ENCODE measurements around the gene GLS.
A peak's percentile ranks its signal among the peaks of the same experiment; 100 is the strongest.
"Not testable (repeated sequence)": the region's sequence is repeated elsewhere in the genome, so short reads cannot be mapped to it uniquely, and the experiment has no call there.

GLS gene

DNA sequence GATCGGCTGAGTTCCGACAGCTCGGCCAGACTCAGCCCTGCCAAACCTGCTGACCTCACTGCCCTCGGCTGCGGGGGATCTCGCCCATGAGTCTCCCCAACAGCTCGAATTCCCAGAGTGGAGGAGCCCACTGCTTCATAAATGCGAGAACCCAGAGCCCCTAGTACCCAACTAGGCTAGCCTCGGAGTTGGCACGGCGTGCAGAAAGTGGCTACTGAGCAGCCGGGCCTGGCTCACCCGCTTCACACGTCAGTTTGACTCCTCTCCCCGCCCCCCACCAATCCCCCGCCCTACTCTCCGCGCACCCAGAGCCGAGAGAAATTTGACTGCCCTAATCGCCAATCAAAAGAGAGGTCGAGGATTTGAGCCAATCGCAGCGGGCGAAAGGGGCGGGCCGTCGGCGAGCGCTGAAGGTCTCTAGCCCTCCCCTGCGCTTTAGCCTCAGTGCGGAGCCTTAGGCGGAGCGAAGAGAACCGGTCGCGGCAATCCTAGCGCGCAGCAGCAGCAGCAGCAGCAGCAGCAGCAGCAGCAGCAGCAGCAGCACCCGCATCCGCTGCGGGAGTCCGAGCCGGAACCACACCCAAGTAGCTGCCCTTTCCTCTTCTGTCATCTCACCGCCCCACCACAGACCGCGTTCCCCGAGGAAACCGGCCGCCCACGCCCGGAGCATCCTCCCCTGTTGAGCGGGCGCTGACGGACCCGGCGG, at the start of gene GLS:
Gene GLS, plus strand, starts transcription at position 444 of the 706 bp plus-strand sequence. CDS start 264 bp downstream, outside the sequence.
- in situ Hi-C loops (cut with HindIII; ENCODE audit: low pct_ligation_motif_present, low pct_unique_long_range_greater_than_20kb, low sequenced_read_pairs), result no loop called here
- DNase-seq, result peak; percentile 99

DNA sequence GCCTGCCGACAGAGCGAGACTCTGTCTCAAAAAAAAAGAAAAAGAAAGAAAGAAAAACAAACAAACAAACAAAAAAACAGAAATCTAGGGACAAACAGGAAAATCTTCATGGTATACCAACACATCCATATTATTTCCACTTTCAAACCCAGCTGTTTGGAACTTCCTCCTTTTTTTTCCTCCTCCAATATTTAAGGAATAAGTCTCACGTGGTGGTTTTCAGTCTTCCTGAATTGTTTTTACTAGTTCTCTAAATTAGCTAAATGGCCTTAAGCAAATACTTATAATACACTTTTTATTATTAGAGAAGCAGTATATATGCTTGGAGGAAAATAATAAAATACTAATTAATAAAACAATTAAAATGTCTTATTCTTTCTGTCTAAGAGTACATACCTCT, 48.7 kb upstream of the GLS start:
- DNase-seq, result no peak
- in situ Hi-C loops (cut with HindIII; ENCODE audit: low pct_ligation_motif_present, low pct_unique_long_range_greater_than_20kb, low sequenced_read_pairs), result no loop called here

DNA sequence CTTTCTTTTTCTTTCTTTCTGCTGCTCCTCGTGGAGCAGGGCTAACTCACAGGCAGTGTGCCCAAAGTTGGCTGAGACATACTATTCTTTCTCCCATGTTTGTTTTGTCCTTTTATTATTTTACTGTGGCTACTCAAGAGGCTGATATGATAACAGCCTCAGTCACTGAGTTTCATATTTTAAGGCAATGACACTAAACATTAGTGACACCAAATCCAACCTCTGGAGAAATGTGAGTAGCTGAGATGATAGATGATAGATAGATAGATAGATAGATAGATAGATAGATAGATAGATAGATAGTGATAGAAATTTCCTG, 45.8 kb upstream of the GLS start:
- no peak for DNase-seq
- in situ Hi-C loops (cut with HindIII; ENCODE audit: low pct_ligation_motif_present, low pct_unique_long_range_greater_than_20kb, low sequenced_read_pairs), result no loop called here

DNA sequence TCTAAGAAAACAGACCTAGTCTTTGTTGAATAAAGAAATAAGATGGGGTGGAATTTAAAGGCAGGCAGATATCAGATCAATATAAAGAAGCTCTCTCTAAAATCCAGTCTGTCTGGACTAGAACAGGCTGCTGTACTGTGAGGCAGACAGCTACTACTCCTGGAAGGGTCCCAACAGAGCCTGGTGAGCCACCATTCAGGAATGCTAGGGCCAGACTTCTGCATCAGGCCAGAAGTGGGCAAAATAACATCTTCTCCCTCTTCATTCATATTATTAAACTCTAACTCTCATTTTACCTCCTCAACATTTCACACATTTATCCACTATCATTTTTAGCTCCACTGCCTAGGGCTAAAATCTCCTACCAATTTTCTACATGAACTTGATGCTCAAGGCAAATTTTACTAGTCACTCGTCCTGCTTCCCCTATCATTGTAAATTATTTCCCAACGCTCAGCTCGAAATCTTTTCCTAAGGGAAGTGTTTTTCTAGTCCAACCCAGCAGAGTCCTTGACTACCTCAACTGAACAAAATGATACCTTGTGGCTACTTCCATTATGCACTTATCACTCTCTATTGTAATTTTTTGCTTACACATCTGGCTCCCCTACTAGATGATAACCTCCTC, 45.2 kb upstream of the GLS start:
- in situ Hi-C loops (cut with HindIII; ENCODE audit: low pct_ligation_motif_present, low pct_unique_long_range_greater_than_20kb, low sequenced_read_pairs), result no loop called here
- DNase-seq, result peak; percentile 91

DNA sequence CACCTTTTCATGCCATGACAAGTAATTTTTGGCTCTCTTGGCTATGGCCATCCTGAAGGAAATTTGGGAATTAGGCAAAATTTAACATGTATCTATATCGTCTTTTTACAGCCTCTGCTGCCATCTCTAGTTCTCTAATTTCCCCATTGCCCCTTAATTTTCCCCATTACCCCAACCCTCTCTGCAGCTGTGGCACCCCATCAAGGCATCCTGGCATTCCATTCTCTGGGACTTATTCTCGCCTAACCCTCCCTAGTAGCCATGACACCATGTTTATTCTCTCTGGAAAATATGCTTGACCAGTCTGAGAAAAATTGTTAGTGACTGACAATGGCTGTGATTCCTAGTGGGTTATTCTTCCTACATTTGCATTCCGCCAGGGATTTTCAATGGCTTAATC, 43.9 kb upstream of the GLS start:
- no peak for DNase-seq
- in situ Hi-C loops (cut with HindIII; ENCODE audit: low pct_ligation_motif_present, low pct_unique_long_range_greater_than_20kb, low sequenced_read_pairs), result no loop called here

DNA sequence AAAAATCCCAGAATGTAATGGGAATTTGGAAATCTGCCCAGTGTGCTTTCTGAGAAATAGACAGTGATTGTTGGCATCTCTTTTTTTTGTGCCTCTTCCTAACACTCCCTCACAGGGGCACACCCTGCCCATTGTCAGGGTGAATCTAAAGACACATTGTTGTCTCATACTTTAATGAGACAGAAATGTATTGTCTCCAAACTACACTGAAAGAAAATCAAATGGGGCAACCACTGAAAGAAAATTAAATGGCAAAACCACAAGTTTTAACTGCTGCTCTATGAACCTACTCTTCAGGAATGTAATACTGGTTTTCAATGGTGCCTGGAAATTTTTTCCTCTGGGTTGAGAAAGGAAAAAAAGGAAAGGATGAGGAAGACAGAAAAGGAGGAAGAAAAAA, 43.2 kb upstream of the GLS start:
- in situ Hi-C loops (cut with HindIII; ENCODE audit: low pct_ligation_motif_present, low pct_unique_long_range_greater_than_20kb, low sequenced_read_pairs), result no loop called here
- peak; percentile 60 for DNase-seq

DNA sequence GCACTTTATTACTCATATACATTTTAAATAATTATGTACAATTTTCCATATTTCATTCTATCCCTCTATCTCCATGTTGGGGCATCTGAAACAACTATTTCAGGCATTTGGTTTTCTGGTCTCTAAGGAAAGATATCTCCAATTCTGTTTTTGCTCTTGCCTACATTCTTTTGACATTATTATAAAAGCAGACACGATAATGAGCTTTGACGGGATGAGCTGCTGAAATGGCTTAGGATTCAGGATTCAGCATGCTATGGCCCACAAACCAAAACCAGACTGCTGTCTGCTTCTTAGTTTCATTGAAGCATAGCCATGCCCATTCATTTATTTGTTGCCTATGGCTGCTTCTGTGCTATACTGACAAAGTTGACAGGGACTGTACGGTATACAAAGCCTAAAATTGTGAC, 42.7 kb upstream of the GLS start:
- DNase-seq, result no peak
- in situ Hi-C loops (cut with HindIII; ENCODE audit: low pct_ligation_motif_present, low pct_unique_long_range_greater_than_20kb, low sequenced_read_pairs), result no loop called here

DNA sequence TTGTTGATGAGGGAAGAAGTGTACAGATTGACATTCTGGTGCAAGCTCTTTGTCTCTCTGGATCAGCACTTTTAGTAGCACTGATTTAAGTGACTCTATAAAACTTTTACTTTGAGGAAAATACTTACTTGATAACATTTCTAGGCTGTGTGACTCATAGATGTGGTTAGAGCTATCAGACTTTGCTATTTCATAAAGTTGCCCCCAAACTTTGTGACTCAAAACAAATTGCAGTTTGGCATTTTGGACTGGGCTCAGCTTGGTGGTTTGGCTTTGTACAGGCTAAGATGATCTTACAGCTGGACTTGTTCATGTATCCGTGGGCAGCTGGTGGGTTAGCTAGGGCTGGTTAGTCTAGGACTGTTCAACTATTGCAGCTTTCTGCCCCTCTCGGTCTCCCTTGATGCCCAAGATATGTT, 42.1 kb upstream of the GLS start:
- DNase-seq, result peak; percentile 77
- in situ Hi-C loops (cut with HindIII; ENCODE audit: low pct_ligation_motif_present, low pct_unique_long_range_greater_than_20kb, low sequenced_read_pairs), result no loop called here

DNA sequence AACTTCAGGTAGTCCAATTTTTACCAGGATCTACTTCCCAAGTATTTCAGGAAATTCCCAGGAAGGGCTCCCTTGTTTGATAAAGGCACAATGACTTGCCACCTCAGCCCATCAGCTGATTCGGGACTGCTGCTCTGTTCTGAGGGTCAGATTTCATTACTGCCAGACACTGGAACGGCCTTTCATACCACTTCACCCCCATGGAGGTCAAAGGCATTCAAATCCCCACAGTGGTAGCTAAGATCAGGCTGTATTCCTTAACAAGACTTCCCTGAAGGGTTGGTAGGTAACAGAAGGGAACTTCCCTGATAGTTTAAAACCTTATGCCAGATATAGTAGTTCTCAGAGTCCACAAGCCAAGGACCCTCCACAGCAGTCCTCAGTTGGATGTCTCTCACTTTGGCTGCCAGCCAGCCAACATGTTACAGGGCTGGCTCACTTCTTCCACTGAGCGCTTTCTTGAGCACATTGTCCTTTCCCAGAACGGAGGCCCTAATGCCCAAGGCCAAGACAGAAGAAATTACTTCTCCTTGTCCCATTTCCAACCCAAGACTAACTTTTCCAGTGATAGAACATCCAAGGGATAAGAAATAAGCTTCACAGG, 40.0 kb upstream of the GLS start:
- in situ Hi-C loops (cut with HindIII; ENCODE audit: low pct_ligation_motif_present, low pct_unique_long_range_greater_than_20kb, low sequenced_read_pairs), result no loop called here
- DNase-seq, result no peak

DNA sequence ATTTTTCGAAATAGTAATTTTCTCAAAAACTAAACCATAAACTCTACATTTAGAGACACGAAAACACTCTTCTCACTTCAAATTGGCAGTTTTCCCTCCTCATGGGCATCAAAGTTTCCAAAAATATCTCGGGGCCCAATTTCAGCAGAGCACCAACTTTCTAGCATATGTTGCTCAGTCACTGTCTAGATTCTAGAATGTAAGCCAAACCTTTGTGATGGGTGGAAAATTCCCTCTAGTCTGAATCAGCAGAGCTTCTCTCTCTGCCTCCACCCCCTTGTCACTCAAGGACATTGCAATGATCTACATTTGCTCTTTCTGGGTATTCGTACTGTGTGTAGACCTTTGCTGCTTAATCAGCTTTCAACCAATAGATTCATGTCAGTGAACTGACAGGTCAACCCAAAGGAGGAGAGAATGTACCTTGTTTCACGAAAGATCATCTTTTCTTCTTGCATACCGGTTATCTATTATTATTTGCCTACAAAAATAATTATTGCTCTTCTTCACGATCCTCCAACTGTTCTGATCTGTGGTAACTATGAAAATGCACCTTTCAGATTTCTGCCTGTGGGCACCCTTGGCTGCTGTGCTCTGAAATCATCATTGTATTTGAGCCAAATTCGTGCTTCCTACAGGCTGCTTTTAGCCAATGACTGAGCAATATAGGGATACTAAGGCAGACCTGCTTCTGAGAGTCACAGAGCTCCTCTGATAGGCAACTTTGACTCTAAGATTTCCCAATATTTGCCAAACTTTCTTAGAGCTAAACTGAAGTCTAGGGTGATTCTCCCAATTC, 38.7 kb upstream of the GLS start:
- peak; percentile 73 for DNase-seq
- in situ Hi-C loops (cut with HindIII; ENCODE audit: low pct_ligation_motif_present, low pct_unique_long_range_greater_than_20kb, low sequenced_read_pairs), result no loop called here

DNA sequence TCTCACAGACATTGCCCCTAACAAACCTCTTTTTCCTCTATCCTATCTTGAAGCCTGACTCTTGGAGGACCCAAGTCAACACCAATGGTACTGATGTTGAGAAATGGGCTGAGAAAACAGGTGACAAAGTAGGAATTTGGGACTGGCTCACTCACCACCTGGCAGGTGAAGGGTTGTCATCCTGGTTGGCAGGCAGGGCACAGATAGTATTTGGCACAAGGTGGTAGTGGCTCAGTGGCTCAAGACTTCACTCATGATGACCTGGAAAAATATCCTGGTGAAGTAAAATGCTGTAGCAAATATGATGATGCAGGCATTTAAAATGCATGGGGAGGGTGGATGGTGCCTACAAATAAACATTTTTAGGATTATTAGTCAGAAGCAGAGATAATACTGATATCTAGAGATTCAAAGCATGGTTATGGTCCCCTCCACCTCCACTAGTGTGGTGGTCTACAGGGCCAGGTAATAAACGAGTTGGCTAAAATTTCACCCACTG, 38.0 kb upstream of the GLS start:
- in situ Hi-C loops (cut with HindIII; ENCODE audit: low pct_ligation_motif_present, low pct_unique_long_range_greater_than_20kb, low sequenced_read_pairs), result no loop called here
- DNase-seq, result no peak

DNA sequence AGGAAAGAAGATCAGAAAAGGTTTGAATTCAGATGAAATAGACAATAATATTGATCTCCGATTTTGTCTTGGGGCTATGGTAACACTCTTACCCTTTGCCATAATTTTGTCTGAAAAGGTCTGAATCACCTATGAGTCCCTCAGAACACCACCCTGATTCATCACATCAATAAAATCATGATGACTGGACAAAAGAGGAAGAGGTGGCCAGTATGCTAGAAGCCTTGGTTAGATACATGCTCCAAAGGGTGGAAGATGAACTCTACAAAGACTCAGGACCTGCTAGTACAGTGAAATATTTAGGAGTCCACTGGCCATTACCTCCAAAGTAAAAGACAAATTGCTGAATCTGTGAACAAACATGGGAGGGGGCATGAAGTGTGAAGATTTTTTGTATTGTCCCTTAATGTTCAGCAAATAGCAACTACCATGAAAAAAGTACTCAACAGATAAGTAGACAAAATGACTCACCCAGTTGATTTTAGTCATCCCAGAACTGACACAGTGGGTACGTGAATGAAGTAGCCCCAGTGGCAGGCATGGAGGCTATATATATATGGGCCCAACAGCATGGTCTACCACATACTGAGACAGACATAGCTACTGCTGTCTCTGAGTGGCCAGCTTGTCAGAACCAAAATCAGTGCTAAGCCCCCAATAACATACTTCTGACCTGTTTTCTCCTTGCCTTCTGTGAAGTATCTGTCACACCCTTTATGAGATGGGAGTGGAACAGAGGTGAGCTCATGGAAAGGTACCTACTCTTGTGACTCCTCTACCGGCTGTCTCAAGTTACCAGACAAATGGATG, 36.5 kb upstream of the GLS start:
- DNase-seq, result peak; percentile 74
- in situ Hi-C loops (cut with HindIII; ENCODE audit: low pct_ligation_motif_present, low pct_unique_long_range_greater_than_20kb, low sequenced_read_pairs), result no loop called here

DNA sequence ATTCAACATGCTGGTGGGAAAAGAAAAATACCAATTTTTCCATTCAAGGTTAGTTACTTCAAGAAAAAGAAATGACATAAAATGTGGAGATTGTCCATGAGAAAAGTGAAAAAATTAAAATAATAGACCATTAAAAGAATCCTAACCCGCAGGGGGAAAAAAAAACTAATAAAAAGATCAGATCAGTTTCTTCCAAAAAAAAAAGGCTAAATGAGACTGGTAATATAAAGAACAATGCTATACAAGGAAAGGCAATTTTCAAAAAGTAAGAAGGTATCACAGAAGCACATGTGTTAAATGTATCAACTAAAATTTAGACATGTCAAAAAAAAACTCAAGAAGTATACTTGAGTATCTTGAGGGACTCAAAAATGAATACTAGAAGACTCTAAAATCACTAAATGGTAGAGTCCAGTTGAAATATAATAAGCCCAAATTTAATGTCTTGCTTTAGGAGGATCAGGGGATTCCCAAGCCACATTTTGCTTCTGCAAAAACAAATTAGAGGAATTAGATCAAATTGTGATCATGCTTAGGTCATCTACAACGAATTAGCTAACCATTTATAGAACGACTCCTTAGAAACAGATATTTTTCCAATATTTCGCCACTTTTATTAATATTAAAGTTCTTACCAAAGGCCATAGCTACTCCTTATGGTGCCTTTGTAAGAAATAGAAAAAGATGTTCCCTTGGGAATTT, 35.8 kb upstream of the GLS start:
- in situ Hi-C loops (cut with HindIII; ENCODE audit: low pct_ligation_motif_present, low pct_unique_long_range_greater_than_20kb, low sequenced_read_pairs), result no loop called here
- no peak for DNase-seq

DNA sequence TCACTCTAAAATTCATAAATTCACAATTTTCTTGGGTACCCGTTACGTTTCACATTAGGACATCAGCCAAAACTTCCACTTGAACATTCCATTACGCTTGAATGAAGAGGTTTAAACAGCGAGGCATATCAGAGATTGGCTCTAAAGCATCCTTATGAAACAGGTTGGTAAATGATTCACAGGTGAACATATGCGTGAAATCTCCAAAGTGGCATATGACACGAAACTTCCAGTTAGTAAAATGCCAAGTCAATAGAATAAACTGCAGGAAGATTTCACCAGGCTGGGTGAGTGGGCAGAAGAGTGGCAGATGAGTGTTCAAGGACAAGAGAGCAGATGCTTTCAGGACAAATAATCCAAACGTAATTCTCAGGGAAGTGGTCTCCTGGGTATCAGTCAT, 33.9 kb upstream of the GLS start:
- peak; percentile 100 for DNase-seq

DNA sequence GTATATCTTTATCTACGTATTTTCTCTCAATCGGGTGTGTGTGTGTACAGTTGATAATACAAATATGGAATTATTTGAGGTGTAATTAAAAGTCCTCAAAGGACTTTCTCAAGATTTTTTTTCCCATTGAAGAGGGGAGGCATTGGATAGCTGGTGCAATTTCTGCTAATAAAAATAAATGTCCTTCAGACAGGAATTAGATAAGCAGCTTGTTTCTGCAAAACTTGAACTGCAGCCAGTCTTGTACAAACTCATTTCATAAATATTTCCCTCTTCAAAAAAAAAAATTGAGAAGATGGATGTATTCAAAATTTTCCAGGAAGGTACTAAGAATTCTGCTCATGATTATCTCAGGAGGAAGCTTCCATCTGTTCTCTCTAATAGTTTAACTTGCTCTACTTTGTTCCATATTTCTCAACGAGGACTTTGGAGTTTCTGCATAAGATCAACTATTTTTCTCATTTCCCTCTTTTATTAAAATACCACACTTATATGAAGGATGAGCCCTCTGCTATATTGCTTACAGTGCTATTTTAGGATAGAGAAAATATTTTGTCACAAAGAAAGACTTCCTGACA, 33.0 kb upstream of the GLS start:
- no peak for DNase-seq
- in situ Hi-C loops (cut with HindIII; ENCODE audit: low pct_ligation_motif_present, low pct_unique_long_range_greater_than_20kb, low sequenced_read_pairs), result no loop called here

More for the DNA sequence above, 33.9 kb upstream of the GLS start:
- in situ Hi-C loops (cut with HindIII; ENCODE audit: low pct_ligation_motif_present, low pct_unique_long_range_greater_than_20kb, low sequenced_read_pairs), result no loop called here

DNA sequence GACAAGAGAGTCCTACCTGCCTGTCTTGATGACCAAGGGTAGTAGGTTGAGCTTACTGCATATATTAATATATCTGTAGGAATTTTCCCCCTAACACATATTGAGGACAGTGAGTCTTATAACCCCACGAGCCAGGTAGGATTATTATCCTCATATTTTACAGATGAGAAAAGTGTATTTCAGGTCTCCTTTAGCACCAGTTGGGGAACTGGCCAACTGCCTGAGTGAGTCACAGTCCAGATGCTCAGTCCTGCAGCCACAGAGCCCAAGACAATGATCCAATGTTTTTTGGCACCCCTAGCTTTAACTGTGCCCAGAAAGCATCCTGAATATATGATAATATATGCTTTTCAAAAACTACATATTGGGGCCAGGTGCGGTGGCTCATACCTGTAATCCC, 30.8 kb upstream of the GLS start:
- DNase-seq, result peak; percentile 51
- in situ Hi-C loops (cut with HindIII; ENCODE audit: low pct_ligation_motif_present, low pct_unique_long_range_greater_than_20kb, low sequenced_read_pairs), result no loop called here

DNA sequence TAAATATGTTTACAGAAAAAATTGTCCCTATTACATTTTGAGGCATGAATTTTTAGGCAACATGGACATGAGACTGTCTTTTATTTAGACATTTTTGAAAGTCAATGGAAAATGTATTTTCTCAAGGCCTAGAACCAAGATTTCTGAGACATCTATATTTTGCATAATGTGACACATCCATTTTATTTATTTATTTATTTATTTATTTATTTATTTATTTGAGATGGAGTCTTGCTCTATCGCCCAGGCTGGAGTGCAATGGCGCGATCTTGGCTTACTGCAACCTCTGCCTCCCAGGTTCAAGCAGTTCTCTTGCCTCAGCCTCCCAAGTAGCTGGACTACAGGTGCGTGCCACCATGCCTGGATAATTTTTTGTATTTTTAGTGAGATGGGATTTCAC, 27.6 kb upstream of the GLS start:
- DNase-seq; in situ Hi-C loops (cut with HindIII; ENCODE audit: low pct_ligation_motif_present, low pct_unique_long_range_greater_than_20kb, low sequenced_read_pairs): not testable (repeated sequence)

All from ACHN (cell line).